ENCODE results near the gene SNX33.

The SNX33 gene

DNA sequence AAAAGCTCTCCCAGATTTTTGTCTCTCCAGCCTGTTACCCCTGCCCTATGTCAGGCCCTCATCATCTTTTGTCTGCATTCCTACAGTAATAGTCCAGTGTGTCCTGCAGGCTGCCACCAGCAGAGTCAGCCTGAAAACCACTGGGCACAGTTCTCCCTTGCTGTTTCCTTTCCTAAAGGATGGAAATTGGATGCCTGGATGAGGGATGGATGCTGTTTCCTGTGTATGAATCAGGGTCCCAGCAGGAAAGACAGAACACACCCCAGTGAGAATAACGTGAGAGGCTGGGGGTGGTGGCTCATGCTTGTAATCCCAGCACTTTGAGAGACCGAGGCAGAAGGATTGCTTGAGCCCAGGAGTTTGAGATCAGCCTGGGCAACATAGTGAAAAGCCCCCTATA, 3.3 kb upstream of the SNX33 start:
- no peak for DNase-seq

GRCh38 chr15:75646112-75646943, 1.4 kb upstream of the SNX33 start:
- DNase-seq = no peak

DNA sequence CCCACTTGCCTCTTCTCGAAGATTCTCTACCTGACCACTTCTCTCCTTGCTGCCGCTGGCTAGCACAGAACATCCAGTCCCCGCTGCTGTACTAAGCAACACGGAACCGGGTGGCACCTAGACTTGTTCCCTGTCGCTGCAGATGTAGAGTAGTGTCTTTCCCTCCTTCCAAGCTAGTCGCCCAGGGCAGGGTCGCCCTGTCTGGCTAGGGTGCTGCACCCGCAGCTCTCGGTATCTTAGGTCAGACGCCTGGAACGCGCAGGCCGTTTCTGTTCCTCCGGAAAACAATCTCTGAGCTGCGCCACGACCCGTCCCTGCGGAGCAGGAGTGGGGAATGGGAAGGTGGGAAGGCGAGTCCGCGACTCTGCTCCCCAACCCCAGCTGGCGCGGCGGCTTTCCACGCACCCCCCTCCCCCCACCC, 758 bp upstream of the SNX33 start:
- peak in 1 of 2 experiments; percentile 61 for DNase-seq

GRCh38 chr15:75648156-75649000, 666 bp downstream of the SNX33 start:
- DNase-seq = no peak

DNA sequence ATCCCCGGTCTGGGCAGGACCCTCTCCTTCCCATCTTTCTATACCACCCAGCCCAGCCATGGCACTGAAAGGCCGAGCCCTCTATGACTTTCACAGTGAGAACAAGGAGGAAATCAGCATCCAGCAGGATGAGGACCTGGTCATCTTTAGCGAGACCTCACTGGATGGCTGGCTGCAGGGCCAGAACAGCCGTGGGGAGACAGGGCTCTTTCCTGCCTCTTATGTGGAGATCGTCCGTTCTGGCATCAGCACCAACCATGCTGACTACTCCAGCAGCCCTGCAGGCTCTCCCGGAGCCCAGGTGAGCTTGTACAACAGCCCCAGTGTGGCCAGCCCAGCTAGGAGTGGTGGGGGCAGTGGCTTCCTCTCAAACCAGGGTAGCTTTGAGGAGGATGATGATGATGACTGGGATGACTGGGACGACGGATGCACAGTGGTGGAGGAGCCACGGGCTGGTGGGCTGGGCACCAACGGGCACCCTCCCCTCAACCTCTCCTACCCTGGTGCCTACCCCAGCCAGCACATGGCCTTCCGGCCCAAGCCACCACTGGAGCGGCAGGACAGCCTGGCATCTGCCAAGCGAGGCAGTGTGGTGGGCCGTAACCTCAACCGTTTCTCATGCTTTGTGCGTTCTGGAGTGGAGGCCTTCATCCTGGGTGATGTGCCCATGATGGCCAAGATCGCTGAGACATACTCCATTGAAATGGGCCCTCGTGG, 1.5 kb downstream of the SNX33 start:
- DNase-seq = no peak

GRCh38 chr15:75649848-75650247, 2.1 kb downstream of the SNX33 start:
- DNase-seq = no peak

DNA sequence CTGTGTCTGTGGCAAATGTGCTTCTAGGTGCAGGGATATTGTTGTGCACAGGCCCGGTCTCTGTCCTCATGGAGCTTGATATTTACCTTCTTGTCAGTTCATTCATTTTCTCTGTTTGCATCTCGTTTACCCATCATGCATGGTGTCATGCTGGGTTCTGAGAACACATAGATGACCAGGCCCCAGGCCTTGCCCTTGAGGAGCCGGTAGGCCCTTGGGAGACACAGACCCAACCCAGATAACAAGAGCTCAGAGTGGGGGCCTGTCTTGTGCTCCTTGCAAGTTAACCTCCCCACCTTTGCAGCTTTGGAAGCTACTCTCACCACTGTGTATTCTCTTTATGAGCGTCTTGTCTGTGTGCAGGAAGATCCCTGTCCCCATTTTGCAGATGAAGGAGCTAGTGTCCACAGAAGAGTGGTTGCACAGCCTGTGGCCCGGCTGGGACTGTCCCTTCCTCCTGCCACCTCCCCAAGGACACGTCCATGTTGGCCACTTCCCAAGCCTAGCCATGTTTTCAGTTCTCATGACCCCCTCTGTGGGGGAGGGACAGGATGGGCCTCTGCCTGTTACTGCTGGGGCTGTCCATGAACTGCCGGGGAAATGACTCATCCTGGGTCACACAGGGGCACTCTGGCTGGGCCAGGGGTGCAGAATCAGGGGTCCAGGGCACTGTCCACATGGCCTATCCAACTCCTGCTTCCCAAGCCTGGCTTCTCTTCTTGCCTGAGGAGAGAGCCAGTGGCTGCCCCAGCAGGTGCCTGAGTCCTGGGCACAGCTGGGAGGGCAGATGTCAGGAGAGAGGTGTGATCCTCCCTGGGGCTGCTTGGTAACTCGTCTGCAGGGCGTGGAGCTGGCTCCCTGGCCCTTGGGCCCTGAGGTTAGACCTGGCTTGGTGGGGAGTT, 3.4 kb downstream of the SNX33 start:
- no peak for DNase-seq

DNA sequence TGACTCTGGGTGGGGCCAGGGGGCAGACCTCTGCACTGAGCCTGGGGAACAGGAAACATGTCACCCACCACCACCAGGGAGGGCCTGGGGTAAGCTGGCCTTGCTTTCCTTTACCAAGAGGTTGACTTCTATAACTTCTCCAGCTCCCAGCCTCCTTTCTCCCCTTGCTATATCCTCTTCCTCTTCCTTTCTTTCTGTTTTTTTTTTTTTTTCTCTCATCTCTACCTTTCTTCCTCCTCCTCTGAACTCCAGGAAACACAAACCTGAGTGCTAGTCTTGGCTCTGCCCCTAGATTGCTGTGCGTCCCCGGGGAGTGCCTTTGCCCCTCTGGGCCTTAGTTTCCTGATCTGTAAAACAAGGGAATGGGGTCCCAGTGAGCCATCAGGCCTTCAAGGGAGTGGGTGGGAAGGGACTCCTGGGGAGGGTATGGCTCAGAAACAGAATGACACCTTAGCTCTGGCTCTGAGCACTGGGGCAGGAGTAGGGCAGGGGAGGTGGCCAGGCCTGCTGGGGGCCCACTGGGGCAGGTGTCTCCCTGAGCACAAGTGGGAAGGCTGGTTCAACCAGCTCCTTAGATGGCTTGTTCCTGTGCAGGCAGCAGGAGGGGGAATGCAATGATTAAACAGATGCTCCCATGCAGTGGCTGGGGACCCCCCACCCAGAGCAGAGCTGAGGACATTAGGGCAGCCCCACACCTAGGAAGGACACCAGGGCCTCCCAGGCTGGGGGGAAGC, 4.3 kb downstream of the SNX33 start:
- no peak for DNase-seq

DNA sequence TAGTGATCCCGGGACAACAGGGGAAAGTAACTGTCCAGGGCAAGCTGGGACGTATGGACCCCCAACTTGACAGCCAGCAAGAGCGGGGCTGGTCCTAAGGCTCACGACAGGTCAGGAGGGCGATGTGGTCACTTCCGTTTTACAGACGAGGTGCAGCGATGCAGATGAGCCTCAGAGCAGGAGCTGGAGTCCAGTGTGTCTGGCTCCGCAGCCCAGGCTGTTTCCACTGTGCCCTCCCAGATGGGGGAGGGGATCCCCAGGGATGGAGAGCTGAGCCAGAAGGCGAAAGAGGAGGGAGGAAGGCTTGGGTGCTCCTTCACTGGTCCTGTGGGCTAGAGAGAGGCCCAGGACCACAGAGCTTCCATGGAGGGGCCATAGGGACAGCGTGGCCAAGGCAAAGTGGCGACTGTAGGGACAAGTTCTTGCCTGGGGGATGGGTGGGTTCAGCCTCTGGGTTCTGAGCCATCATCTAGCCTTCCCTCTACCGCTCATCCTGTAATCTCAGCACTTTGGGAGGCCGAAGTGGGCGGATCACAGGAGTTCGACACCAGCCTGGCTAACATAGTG, 5.7 kb downstream of the SNX33 start:
- DNase-seq = no peak

DNA sequence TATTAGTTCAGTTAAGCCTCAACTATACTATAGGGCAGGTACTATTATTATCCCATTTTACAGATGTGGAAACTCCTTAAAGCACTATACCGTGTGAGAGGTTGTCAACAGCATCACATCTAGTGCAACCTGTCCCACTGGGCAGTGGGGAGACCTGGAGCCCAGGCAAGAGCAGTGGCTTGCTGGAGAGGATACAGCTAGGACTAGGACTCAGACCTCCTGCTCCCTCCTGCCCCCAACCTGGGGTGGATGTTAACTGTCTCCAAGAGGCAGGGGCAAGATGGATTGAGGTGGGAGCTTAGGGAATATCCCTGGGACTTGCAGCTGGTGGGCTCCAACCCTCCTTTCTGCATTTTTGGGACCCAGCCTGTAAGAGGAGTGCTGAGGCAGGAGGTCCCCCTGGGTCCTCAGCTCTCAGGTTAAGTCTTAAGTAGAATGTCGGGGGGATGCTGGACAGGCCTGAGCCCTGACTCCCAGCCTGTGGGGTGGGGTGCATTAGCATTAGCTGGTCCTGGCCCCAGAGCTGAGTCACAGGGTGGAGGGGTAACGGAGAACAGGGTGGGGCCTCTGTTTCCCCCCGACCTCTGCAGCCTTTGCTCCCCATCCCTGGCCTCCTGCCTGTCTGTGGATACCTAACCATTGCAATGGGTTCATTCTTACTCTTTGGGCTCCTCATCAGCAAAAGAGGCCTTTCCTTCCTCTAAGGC, 6.6 kb downstream of the SNX33 start:
- no peak for DNase-seq

GRCh38 chr15:75655931-75656330, 8.2 kb downstream of the SNX33 start:
- DNase-seq = no peak

- no peak for DNase-seq
Observed at GRCh38 chr15:75656331-75656730, 8.6 kb downstream of the SNX33 start.

DNA sequence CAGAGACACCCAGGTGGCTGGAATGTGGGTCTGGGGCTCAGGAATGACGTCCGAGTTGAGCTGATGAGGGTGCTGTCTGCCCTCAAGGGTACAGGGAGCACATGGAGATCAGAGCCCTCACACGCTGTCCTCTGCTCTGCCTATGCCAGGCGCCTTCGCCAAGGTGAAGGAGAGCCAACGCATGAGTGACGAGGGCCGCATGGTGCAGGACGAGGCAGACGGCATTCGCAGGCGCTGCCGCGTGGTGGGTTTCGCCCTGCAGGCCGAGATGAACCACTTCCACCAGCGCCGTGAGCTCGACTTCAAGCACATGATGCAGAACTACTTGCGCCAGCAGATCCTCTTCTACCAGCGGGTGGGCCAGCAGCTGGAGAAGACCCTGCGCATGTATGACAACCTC, 9.1 kb downstream of the SNX33 start:
- no peak for DNase-seq

- DNase-seq = no peak
Observed at GRCh38 chr15:75659141-75659771, 11.5 kb downstream of the SNX33 start.

DNA sequence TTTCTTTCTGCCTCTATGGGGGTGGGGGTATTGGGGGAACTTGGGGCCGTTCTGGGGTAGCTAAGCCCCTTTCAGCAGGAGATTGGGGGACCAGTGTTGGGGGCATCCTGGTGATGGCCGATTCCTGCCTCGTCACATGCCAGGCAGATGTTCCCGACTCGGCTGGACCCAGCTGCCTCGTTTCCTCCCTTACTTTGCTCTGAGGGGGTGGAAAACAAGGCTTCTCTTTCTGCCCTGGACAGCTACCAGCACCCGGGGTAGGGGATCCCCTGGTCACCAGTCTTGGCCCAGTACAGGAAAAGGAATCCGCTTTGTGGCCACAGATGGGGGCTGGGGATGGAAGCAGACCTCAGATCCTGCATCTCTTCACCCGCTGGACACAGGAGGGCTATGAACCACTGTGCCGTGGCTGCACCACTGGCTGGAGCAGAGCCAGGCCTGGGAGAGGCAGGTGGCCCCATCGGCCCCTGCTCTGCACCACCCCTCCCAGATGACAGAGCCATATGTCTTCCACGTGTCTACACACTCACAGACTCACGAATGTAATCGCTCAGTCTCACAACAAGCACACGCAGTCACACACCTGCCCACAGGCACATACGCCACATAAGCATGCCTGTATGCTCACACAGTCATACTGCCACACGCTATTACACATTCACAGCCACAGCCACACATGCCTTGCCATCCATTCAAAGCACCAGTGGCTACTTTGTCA, 12.4 kb downstream of the SNX33 start:
- no peak for DNase-seq

- DNase-seq = no peak
Observed at GRCh38 chr15:75661100-75661755, 13.5 kb downstream of the SNX33 start.

DNA sequence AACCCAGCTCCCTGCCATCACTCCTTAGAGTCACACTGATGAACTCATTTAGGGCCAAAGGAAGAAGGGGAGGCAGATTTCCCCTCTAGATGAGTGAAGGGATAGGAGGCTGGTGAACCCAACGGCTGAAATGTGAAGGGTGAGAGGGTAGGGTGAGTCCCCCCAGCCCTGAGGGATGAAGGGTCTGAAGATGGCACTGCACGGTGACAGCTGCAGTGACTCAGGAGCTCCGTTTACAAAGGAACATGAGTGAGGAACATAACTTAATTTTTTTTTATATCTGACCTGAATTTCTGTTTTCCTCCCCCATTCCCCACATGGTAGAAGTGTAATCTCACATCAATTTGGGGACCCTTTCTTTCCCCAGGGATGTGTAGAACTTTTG, 14.0 kb downstream of the SNX33 start:
- DNase-seq = no peak

GRCh38 chr15:75662823-75663519, 15.3 kb downstream of the SNX33 start:
- no peak for DNase-seq

All from NCI-H526 (cell line).